ENCODE measurements around the gene BMAL2.

GRCh38 chr12:27284021-27284420 is 48.6 kb upstream of the BMAL2 start:
- TF ChIP-seq TAF1 (IDR thresholded peaks at IDR 0.05; ENCODE audit: low read depth) = no peak
- no peak for TF ChIP-seq CEBPB (IDR thresholded peaks at IDR 0.05)
- TF ChIP-seq REST (IDR thresholded peaks at IDR 0.05; ENCODE audit: low read depth) = no peak

Data from Ishikawa (cell line).